Fibroblast of the conjunctiva (primary cell): ENCODE results near the gene IL21R.

Experiments used
- DNase-seq: peaks from one replicate; pipeline ENCODE4 v3.0.0-alpha.2; 2010; ENCODE audit warnings: low read depth

Gene IL21R

DNA sequence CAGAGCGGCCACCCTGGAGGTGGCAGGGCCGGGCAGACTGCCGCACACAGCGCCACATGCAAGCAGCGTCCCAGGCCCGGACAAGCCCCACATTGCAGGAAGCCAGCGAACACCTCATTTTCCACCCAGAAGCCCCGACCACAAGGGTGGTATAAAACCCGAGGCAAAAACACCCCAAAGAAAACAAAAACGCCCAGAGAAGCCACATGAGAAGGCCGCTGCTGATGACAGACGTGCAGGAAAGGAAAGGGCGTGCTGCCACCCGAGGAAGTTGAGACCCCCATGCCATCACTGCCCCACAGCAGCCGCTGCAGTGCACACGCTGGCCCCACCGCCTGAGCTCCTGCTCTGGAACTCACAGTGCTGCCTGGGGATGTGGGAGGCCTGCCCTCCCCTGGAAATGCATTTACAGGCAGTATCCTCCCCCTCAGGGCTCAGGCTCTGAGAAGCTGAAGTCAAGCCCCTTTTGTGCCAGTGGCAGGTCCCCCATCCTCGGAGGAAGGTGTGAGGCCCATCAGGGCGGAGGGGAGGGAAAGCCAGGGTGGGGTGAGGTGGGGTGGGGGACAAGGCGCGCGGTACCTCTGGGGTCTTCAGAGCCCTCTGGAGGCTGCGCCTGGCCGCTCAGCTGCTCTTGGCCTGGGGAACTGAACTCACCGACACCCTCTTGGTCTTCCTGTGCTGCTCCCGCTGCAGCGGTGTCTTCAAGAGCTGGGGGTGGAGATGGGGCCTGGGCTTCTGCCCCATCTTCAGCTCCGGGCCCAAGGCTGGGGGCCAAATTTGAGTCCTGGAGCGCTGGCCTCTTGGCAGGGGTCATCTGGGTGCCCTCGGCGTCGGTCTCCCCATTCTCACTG is 62.0 kb downstream of the IL21R start:
- DNase-seq: no peak

DNA sequence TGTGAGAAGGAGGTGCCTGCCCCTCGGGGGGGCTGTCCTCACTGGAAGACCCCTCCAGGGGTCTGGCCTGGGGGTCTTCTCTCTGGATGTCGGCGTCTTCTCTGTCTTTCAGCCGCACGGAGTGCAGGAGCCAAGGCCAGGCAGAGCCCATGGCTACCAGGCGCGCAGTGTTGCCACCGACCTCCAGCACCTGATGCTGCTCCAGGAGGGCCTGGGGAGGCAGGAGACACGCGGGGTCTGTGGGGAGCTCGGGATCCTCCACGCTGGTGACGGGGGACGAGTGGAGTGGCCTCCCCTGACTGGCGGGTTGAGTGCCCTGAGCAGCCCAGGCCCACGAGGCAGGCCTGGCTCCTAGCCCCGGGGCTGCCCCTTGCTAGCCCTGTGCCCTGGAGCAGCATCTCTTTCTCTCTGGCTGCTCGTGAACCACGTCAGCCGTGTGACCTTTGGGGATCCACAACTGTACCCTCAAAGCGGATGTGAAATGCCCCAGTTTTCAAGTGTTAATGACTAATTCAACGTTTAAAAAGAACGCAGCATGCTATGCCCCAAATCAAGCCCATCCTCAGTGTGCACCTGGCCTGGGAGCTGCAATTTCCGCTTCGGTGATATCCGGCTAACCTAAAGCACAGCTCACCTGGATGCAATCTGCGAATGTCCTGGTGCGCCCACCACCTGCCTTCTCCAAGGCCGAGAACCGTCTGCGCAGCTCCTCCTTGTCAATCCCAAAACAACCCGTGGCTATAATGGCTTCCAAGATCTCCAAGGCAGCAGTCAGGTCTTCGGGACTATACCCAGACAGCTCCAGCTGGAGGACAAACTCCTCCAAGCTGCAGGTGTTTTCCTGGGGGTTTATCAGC is 62.9 kb downstream of the IL21R start:
- DNase-seq: no peak

DNA sequence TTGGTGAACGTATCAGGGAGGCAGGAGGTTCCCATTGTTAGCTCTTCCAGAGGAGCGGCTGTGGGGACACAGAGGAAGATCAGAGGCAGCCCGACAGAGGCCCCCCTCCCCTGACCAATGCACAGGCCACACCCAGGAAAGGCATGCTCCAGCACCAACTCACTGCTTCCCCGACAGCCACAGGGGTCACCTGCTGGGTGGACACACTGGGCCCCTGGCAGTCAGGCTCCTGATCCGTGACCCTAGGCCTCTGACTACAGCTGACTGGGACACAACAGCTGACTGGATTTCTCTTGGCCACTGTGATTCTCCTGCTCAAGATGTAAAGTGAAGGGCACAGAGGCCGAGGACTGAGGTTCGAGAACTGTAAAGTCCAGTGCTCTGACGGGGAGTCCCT is 63.5 kb downstream of the IL21R start:
- DNase-seq: no peak

DNA sequence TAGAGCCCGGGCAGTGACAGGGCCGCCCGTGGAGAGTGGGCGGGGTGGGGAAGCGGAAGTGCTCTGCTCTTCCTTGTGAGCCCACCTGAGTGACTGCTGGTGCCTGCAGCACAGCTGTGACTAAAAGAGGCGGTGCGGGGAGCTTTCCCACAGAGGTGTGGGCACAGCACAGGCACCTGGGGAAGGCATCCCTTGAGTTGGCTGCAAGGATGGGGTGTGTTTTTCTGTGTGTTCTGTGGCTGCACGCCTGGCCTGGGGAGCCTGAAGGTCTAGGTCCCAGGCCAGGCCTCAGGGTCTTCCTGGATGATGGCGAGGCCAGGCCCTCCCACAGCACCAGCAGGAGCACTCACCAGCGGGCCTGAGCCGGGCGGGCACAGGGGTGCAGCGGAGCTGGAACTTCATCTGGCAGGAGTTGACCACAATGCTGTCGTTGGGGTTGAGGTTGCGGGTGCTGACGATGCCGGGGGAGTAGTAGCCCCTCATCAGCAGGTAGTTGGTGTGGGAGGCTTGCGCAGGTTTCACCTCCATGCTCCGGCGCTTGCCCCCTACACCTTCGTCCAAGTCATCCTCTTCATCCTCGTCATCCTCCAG is 67.1 kb downstream of the IL21R start:
- DNase-seq: no peak

DNA sequence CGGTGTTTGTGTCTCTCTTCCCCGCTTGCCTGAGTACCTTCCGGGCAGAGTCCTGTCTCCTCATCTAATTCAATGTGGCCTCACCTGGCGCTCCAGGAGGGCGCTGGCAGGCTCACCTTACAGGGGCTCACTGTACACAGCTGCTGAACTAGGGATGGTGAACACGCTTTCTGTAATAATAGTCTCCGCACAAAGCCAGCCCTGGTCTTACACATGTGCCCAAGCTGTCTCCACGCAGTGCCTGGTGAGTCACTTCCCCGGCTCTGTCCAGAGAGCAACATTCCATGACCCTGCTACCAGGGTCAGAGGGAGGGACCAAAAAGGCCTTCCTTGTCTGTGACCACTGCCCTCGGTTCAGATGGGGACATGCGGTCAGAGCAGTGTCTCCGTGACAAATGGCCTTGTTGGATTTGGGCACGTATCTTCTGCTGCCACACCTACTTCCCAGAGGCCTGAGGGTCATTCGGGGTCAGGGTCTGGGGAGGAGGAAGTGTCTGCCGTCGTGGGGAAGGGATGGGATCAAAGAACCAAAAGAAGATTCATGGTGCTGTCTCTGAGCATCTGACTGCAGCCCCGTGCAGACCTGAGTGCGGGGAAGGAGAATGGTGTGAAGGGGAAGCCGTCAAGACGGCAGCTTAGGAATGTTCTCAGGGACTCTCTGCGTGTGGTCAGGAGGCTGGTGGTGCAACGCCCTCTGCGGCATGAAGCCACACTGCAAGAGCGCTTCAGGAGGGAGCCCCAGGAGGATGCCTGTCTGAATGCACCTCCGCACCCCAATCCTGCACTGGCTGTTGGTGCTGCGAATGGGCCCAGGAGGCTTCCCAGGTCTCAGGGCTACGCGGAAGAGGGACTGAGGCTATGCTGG is 68.8 kb downstream of the IL21R start:
- no peak for DNase-seq

DNA sequence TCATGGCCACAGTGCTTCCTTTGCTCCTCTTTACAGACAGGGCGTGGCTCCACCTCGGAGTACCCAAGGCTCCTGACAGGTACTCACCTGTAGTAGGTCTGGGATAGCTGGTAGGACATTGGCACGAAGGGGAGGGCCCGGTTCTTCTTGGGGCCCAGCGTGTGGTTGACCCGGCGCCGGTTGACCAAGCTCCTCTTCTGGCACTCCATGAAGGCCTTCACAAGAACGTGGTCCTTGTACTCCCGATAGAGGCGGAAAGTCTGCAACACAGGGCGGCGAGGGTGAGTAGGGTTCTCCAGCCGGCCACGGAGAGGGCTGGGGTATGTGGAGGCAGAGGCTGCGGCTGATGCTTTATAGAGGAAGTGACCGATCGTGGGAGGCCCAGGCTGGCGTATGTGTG is 69.7 kb downstream of the IL21R start:
- no peak for DNase-seq

DNA sequence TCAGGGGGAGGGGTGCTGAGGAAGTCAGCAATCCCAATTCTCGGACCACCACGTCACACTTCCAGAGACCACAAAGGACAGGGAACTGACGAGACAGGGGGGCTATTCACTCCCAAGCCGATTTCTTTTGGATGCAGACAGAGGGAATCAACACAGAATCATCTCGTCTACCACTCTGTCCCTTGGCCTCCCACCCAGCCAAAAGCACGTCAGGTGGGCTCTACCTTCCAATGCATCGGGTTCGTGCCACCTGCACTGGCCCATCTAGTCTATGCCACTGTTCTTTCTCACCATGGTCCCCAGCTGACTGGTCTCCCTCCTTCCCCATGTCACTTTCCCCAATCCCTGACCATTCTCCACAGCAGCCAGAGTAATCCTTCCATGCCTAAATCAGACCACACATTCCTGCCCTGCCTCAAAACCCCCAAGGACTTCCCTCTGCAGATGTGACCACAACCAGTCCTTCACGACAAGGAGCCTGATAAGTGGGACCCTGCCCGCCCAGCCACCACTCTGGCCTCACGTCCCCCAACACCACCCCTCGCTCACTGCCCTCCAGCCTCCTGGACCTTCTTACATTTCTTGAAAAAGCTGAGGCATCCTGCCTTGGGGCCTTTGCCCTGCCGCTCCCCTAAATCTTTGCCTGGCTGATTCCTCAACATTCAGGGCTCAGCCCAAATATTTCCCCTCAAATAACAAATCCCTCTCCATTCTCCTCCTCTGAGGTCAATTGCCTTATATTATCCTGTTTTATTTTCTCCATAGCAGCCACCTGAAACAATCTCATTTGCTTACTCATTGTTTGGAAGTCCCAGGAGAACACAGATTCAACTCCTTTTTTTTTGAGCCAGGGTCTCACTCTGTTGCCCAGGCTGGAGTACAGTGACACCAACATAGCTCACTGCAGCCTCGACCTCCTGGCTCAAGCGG is 70.4 kb downstream of the IL21R start:
- no peak for DNase-seq

DNA sequence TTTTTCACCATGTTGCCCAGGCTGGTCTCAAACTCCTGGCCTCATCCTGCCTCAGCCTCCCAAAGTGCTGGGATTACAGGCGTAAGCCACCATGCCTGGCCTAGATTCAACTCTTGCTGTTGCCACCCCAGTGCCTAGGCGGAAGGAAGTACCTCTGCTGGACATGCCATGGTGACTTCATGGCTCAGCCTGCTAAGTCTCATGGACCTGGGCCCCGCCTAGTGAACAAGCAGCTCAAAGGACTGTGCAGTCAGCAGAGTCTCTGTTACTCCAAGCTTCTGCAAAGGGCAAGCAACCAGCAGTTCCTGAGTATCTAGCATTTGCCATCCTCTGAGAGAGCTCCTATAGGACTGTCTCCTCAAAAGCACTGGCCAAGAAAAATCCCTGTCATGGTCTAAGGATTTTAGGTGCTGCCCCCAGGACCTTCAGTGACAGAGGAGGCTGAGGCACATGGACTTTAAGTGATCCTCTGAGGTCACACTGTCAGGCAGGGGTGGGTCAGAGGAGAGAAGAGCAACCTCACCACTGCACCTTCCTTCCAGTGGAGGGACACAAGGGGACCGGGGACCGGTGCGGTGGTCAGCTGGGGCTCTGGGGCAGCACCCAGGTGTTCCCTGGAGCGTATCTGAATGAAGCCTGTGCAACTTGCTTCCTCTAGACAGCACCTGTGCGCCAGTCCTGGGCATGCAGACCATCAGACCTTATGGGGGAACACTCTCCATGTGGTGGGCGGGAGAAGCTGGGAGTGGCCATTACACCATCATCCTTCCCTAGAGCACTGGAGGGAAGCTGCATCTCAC is 71.3 kb downstream of the IL21R start:
- no peak for DNase-seq

DNA sequence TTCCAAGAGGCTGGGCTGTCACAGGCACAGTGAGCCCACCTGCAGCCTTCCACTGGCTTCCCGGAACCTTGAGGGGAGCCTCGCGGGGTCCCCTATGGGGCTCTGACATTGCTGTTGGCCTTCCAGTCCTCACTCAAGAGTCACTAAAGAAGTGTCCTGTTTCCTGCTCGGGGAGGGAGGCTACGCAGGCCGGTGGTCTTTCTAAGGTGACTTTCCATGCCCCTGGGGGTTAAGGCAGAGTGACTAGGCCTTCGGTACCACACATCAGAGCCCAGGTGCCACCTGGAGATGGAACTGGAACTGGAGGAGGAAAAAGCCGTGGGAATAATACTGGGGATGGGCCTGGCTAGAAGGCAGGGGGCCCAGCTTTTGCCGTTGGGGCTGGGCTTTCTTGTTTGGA is 72.1 kb downstream of the IL21R start:
- no peak for DNase-seq

DNA sequence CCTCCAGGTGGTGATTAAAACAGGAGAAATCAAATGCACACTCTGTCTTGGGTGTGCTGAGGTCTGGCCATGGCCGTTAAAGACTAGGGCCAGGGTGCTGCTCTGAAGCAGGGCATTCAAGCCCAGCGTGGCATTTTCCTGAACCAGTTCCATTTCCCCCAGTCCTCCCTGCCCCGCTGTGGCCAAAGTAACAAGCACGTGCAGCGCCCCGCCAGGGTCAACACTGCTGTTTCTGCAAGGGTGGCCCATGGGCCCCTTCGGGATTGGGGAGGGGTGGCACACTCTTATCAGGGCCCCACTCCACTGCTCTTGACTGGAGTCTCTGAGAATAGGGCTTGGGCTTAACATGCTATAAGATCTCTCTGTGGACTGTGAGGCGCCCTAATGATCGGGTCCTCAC is 72.9 kb downstream of the IL21R start:
- DNase-seq: no peak

DNA sequence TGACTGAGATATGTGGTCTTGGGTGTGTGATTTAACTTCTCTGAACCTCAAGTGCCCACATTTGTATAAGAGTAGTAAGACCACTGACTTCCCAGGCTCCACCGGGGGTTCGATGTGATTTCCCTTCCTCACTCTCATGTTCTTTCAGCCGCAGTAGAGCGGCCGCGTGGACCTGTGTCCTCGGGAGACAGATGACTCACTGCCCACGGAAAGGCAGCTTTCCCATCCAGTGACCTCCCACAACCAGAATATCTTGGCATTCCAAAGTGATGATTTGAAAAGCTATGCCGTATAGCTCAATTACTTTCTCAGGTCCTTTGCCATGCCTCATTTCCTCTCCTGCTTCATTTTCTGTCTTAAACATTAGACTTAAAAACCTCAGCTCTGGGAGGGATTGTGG is 73.6 kb downstream of the IL21R start:
- no peak for DNase-seq

DNA sequence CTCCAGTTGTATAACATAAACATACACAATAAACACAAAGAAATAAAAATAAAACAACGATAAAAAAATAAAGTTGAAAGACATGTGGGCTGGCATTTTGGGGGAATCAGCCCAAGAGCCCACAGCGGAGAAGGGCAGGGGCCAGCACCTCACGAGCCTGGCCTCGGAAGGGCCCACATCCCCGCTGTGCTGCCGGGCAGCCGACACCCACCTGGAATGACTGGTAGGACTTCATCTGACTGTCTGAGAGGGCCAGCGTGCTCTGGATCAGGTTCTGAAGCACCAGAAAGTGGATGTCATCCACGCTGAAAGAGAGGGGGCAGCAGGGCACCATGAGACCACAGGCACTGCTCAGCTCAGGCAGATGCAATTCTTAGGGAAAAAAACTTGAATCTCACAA is 74.3 kb downstream of the IL21R start:
- DNase-seq: no peak

DNA sequence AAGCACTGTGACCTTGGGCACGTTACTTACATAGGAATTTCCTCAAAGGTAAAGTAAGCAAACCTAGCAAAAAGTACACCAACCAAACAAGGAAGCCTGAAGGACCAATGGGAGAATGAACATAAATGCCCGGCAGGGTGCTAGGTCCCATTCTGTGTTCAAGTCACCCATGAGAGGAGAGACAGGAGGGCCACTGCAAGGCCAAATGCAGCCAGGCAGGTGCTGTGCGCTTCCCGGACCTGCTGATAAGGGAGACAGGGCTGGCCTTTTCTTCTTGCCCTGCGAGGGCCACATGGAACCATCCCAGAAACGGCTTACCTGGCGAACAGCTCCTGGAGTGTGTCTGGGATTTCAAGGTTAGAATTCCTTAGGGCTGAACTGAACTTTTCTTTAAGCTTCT is 78.8 kb downstream of the IL21R start:
- DNase-seq: no peak

DNA sequence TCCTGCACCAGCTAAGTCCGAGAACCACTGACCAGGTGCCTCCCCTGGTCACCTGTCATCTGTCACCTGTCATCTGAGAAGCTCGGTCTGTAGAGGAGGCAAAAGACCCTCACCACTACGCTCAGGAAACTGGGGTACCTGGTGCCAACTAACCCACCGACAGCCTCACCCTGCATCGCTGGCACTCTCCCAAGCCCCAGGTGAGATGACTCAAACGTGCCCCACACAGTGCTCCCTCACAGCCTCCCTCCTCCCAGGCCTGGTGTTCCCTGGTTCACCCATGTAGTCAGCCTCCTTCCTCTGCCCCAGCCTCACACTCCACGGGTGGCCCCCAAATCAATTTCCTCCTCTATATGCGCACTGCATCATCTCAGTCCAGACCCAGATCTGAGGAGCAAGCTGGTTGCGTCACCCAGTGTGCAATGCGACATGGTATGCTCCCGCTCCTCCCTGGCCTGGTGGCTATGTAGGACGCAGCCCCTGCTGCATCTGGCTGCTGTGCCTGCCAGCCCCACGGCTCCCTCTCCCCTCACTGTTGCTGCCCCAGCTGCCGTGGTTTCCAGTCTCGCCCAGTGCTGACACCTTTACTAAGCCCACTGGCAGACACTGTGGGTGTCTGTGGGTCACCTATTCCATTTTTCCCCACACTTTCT is 79.4 kb downstream of the IL21R start:
- no peak for DNase-seq

DNA sequence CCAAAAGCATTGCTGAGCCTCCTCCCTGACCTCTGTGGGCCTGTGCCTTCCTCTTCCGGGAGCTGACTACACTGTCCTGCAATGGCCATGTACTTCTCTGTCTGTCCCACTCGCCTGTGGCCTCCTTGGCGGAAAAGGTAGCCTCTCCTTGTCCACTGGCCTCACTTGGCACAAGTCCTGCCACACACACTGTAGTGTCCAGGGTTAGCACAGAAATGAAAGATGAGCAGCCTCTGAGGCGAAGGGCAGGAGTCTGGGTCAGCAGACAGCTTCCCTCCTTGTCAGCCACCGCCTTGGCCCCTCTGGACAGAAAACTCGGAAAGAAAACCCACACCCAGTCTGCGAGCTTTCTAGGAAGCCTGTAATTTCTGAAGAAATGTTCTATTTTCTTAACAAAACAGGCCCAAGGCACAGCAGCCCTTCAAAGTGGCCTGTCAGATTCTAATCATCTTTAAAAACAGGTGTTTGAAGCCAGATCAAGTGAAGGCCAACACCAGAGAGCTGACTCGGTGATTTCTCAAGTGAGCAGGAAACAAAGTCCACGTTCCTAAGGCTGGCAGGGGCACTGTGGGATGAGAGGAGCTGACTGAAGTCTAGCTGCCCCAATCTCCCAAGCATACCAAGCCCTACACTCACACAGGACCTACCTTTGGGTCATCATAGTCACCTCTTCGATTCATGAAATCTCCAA is 80.6 kb downstream of the IL21R start:
- DNase-seq: no peak

DNA sequence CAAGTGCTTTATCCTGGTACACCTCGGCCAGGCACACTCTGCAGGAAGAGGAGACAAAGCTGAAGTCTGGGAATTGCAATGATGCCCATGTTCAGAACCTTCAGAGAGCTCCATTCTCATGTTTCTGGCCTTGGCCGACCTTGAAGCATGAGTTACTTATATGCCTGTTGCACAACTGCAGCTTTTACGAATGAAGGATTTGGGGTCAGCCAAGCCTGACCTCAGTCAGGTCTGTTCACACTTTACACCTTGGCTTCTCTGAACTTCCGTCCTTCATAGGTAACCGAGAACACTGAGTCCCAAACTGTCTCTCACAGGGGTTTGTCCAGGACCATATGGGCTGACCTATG is 81.1 kb downstream of the IL21R start:
- no peak for DNase-seq

DNA sequence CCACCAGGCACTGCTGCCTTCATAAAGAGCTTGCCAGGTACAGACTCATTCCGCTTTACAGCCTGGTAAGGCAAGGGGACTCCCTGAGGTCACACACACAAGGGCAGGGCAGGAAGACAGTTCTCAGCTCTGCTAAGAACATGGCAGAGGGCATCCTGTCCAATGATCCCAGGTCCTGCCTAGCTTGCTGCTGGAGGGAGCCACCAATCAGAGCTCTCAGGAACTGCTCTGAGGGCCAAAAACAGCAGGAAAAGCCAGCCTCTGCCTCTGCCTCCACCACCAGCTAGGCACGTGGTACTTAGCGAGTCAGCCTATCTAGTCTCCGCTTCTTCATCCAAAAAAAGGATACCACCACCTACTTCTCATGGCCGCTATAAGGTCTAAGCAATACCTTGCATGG is 81.7 kb downstream of the IL21R start:
- DNase-seq: no peak

DNA sequence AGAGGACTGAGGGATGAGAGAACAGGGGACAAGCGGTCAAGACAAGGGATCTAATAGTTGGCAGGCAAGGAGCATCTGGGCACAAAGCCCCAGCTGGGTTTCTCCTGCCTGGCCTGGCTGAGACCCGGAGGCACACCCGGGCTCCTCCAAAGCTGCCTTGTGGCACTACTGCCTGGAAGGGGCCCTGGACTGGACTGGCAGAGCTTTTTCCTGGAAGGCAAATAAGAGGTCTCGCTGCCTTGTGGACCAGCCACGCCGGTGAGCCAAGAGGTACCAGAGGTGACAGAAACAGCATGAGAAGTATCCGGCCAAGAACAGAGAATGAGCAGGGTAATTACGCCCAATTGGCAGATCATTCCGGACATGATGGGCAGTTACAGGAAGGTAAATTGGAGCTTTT is 83.2 kb downstream of the IL21R start:
- DNase-seq: no peak

DNA sequence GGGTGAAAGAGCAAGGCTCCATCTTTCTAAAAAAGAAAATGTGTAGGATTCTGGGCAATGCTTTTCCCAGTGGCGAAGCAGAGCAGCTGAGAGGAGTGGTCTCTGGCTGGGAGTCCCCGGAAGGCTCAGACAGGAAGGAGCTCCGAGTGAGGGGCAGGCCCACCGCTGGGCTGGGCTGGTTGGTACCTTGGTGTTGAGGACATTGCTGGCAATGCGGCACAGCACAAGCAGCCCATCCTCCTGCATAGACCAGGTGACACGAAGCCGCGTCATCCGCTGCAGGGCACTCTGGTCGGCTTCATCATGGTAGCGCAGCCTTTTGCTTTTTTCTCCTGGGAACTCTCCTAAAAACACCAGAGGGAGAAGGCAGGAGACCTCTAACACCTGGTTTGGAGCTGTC is 83.8 kb downstream of the IL21R start:
- no peak for DNase-seq
